GM12872 (cell line): ENCODE measurements around the gene DOCK7.

Experiments used
- CTCF ChIP-seq: IDR thresholded peaks from 3 replicates; pipeline ENCODE4 v1.5.1; 2011; ENCODE audit warnings: low read depth, mild to moderate bottlenecking, low read length, moderate library complexity; ENCODE audit not compliant: insufficient read depth

DOCK7 gene

GRCh38 chr1:62590970-62591368, 97.2 kb downstream of the DOCK7 start:
- TF ChIP-seq CTCF = no peak

GRCh38 chr1:62590255-62590969, 97.8 kb downstream of the DOCK7 start:
- no peak for TF ChIP-seq CTCF

- TF ChIP-seq CTCF = no peak
Measured at GRCh38 chr1:62589321-62589720, 98.9 kb downstream of the DOCK7 start.

- no peak for TF ChIP-seq CTCF
Measured at GRCh38 chr1:62588000-62588399, 100.2 kb downstream of the DOCK7 start.

GRCh38 chr1:62585469-62586155, 102.6 kb downstream of the DOCK7 start:
- no peak for TF ChIP-seq CTCF

GRCh38 chr1:62573675-62574074, 114.5 kb downstream of the DOCK7 start:
- no peak for TF ChIP-seq CTCF

GRCh38 chr1:62572476-62572875, 115.7 kb downstream of the DOCK7 start:
- TF ChIP-seq CTCF = no peak
